Transverse colon (tissue), 4 donors: ENCODE results near the gene NPIPA1. TPM values are rescaled to one million over a fixed set of nuclear protein-coding genes. Genes with fewer than 3 reads are reported as not detected.
A peak's percentile ranks its signal among the peaks of the same experiment; 100 is the strongest.
"Not testable (repeated sequence)": the region's sequence is repeated elsewhere in the genome, so short reads cannot be mapped to it uniquely, and the experiment has no call there.

Source experiments
- DNase-seq: peaks from one replicate; pipeline ENCODE4 v3.0.0-alpha.2; 2019
- H3K27ac ChIP-seq, 4 donors: fragments of 200-600 bp; sonication (generic); 2 replicates each; pipeline ENCODE4 v1.5.1; 2016 to 2018; ENCODE audit warnings: inconsistent platforms in 4 of 4
- H3K27me3 ChIP-seq: fragments of 200-600 bp; sonication (generic); 2 replicates; pipeline ENCODE4 v1.5.1; 2017; ENCODE audit warnings: inconsistent platforms
- H3K36me3 ChIP-seq, 4 donors: fragments of 200-600 bp; sonication (generic); 2 replicates each; pipeline ENCODE4 v1.5.1; 2017 to 2019; ENCODE audit warnings: inconsistent platforms in 4 of 4
- H3K4me1 ChIP-seq, 4 donors: fragments of 200-600 bp; sonication (generic); 2 replicates each; pipeline ENCODE4 v1.5.1; 2017 to 2020; ENCODE audit warnings: inconsistent platforms in 4 of 4
- H3K4me3 ChIP-seq, 4 donors: fragments of 200-600 bp; sonication (generic); 1 replicate in 1 of 4; 2 replicates in 3 of 4; pipeline versions ENCODE4 v1.5.1 to v1.6.1; 2017 to 2019; ENCODE audit warnings: inconsistent platforms in 4 of 4
- H3K9me3 ChIP-seq, 2 donors: fragments of 200-600 bp; sonication (generic); 2 replicates each; pipeline ENCODE4 v1.5.1; 2017 to 2019; ENCODE audit warnings: inconsistent platforms in 2 of 2
- CTCF ChIP-seq, 5 experiments: fragments of 200-600 bp in 3 of 5; fragments of 450-650 bp in 2 of 5; sonication (generic) in 3 of 5; IDR thresholded peaks; 1 replicate in 2 of 5; 2 replicates in 3 of 5; pipeline ENCODE4 v1.5.1; 2016 to 2017; ENCODE audit warnings: antibody characterized with exemption in 5 of 5, inconsistent platforms in 3 of 5, mild to moderate bottlenecking in 2 of 5, moderate library complexity in 1 of 5
- WGBS, 2 donors: methylation state at CpG; one replicate each; pipeline ENCODE4 v1.1.5; 2018; ENCODE audit warnings: low coverage in 1 of 2; 5-methylcytosine and 5-hydroxymethylcytosine counted together
- in situ Hi-C, 4 donors: fragments of 200-750 bp; cut with MboI; loops; one replicate each; pipeline versions ENCODE4 v1.15.0 to v1.15.1; 2017; ENCODE audit warnings: low sequenced_read_pairs in 3 of 4, low pct_ligation_motif_present in 1 of 4, low pct_unique_long_range_greater_than_20kb in 1 of 4
- intact Hi-C: fragments of 100-400 bp; cut with DNase I; formaldehyde crosslinking; loops from one replicate; pipeline ENCODE4 v1.15.1; 2023; ENCODE audit warnings: low total_unique reads
- total RNA-seq, 4 donors: library from RNA; depleted of rRNA; stranded (reverse); fragments of >200 nt; gene quantifications; one replicate each; pipeline ENCODE4 v1.1.0, GENCODE V29; 2016

The NPIPA1 gene
- 100 to 1,000 TPM in 1 of 4 donors, 10 to 100 TPM in 3; 47.8 to 115 (median 73.7) TPM for total RNA-seq

DNA sequence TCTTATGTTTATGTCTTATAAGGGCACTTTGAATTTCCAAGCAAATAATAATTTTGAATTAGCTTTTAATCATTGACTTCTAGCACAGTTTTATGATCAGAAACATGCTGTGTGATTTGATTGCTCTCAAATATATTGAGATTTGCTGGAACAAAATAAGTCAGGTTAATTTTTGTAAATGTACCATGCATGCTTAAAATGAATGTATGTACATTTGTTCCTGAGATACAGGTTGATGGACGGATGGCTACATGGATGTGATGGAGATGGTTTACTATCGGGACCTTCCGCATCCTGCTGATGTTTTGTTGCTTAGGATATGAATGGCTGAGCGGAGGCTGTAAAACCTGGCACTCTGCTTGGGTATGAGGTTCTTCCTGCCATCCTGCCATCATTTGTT, at the start of gene NPIPA1:
NPIPA1 (plus strand) TSS at position 301 of the 400 bp plus-strand sequence; CDS start at position 301, 0 bp downstream.
- H3K27me3 ChIP-seq, H3K4me1 ChIP-seq, DNase-seq, intact Hi-C loops, H3K4me3 ChIP-seq, in situ Hi-C loops, H3K27ac ChIP-seq, H3K9me3 ChIP-seq, H3K36me3 ChIP-seq: not testable (repeated sequence)
- no CpG with 5 or more reads among the region's 4 CpGs for WGBS, 2 donors

GRCh38 chr16:14892111-14892510, 45.1 kb upstream of the NPIPA1 start:
- DNase-seq, H3K27ac ChIP-seq, H3K36me3 ChIP-seq, in situ Hi-C loops, H3K9me3 ChIP-seq, H3K27me3 ChIP-seq, H3K4me3 ChIP-seq, intact Hi-C loops, H3K4me1 ChIP-seq: not testable (repeated sequence)
- WGBS, 2 donors: 73% methylated on average over 4 of the region's 6 CpGs; no CpG with 5 or more reads in 1 of the 2 donors

DNA sequence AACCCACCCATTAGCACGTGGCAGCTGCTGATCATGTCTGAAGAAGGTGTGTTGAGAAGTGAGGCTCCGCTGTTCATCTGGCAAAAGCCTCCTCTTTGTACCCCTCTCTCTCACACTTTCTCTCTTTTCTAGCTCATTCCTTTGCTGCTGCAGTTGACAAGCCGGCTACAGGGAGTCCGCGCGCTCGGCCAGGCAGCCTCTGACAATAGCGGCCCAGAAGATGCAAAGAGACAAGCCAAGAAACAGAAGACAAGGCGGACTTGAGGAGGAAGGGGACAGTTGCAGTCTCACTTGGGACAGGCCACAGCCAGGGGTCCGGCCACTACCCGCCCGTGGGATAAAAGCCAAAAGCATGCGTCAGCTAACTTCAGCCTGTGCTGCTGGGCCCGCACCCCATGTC, 41.9 kb upstream of the NPIPA1 start:
- H3K27me3 ChIP-seq, DNase-seq, H3K4me1 ChIP-seq, in situ Hi-C loops, H3K4me3 ChIP-seq, H3K9me3 ChIP-seq, H3K36me3 ChIP-seq, H3K27ac ChIP-seq, intact Hi-C loops: not testable (repeated sequence)
- 87 to 90% methylated on average over 10 to 11 of the region's 14 CpGs for WGBS, 2 donors

- in situ Hi-C loops, H3K4me3 ChIP-seq, DNase-seq, intact Hi-C loops, H3K9me3 ChIP-seq, H3K36me3 ChIP-seq, H3K27ac ChIP-seq, H3K27me3 ChIP-seq, H3K4me1 ChIP-seq: not testable (repeated sequence)
- WGBS, 2 donors: 89% methylated on average over 8 of the region's 9 CpGs; no CpG with 5 or more reads in 1 of the 2 donors
These were observed 41.2 kb upstream of the NPIPA1 start for GRCh38 chr16:14896023-14896422.

DNA sequence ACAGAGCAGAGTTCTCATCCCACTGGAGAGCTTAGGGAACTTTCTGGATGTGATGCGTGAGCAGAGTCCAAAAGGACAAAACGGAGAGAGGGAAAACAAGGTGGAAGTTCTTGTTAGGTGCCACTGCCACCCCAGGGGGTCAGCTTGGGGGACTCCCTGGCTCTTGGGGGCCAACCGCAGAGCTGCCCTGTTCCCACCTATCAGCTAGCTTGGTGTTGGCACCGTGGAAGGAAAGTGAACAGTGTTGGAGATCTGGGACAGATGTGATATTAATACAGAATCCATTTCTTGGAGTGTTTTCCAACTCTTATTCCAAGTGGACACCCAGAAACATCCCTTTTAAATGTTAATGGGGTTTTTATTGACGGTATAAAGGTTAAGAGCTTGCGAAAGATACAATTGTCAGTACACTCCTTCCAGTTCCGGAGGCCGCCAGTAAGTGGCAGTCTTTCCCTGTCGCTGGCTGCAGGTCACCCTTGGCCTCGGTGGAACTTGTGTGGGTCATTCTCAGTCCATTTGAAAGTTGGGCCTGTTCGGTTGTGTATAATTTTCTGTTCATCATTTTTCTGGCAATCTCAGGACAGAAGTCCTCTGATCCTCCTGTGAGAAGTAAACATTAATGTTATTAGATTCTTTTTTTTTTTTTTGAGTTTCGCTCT, 40.1 kb upstream of the NPIPA1 start:
- DNase-seq, intact Hi-C loops, H3K27me3 ChIP-seq, H3K27ac ChIP-seq, H3K36me3 ChIP-seq, in situ Hi-C loops, H3K9me3 ChIP-seq, H3K4me3 ChIP-seq, H3K4me1 ChIP-seq: not testable (repeated sequence)
- 49% methylated on average over 5 of the region's 12 CpGs; no CpG with 5 or more reads in 1 of the 2 donors for WGBS, 2 donors
- TF ChIP-seq CTCF (IDR thresholded peaks at IDR 0.05): peak in 3 of 5 experiments; percentile 23 to 36 (median 30)

DNA sequence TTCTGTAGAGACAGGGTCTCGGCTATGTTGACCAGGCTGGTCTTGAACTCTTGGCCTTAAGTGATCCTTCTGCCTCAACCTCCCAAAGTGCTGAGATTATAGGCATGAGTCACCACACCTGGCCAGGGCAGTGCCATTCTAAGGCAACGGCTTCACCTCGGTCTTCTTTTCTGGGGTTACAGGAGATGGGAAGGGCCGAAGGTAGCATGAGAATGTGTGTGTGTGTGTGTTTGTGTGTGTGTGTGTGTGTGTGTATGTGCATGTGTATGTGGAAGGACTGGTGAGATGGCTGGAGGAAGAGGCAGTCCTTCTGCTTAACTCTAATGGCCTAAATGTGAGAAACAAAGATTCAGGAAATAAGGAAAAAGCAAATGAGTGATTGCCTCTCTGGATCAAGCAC, 39.1 kb upstream of the NPIPA1 start:
- H3K27me3 ChIP-seq, H3K27ac ChIP-seq, H3K9me3 ChIP-seq, H3K4me1 ChIP-seq, H3K36me3 ChIP-seq, intact Hi-C loops, in situ Hi-C loops, DNase-seq, H3K4me3 ChIP-seq: not testable (repeated sequence)
- 90 to 100% methylated on average over 1 to 4 of the region's 4 CpGs for WGBS, 2 donors

DNA sequence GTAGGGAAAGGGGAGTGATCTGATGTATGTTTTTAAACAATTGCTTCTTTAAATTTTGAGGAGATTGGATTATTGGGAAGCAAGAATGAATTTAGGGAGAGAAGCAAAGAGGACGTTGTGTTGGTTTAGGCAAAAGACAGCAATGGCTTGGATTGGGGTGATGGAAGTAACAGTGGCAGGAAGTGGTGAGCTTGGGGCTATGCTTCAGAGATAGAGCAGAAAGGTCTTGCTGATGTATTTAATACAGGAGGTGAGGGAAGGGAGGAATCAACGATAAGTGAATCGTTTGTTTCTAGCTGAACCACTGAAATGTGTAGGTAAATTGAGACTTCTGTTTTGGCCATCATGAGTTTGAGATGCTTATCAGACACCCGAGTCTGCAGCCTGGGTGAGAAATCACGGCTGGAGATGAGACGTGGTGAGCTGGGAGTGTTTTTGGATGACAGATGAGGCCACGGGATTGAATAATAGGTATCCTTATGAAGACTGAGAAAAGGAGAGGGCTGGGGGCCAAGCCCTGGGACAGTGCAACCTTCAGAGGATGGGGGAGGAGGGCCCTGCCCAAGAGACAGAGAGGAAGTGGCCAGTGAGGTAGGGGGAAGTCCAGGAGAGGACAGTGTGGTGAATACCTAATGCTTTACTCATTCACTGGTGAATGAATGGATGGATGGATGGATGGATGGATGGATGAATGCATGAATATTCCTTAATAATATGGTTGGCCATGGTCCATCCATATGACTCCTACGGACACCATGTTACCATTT, 33.9 kb upstream of the NPIPA1 start:
- 75 to 85% methylated on average over 4 to 7 of the region's 8 CpGs for WGBS, 2 donors
- H3K9me3 ChIP-seq, in situ Hi-C loops, intact Hi-C loops, H3K27ac ChIP-seq, DNase-seq, H3K27me3 ChIP-seq, H3K36me3 ChIP-seq, H3K4me3 ChIP-seq, H3K4me1 ChIP-seq: not testable (repeated sequence)

- H3K27ac ChIP-seq, H3K4me1 ChIP-seq, in situ Hi-C loops, intact Hi-C loops, H3K27me3 ChIP-seq, DNase-seq, H3K36me3 ChIP-seq, H3K9me3 ChIP-seq, H3K4me3 ChIP-seq: not testable (repeated sequence)
- no CpG with 5 or more reads among the region's 4 CpGs for WGBS, 2 donors
These were observed 27.5 kb upstream of the NPIPA1 start for GRCh38 chr16:14909744-14910143.

GRCh38 chr16:14910833-14911629, 26.2 kb upstream of the NPIPA1 start:
- H3K4me3 ChIP-seq, H3K9me3 ChIP-seq, H3K4me1 ChIP-seq, H3K27ac ChIP-seq, H3K27me3 ChIP-seq, intact Hi-C loops, H3K36me3 ChIP-seq, in situ Hi-C loops, DNase-seq: not testable (repeated sequence)
- WGBS, 2 donors: no CpG with 5 or more reads among the region's 85 CpGs
